GM12892 (cell line): ENCODE data around the gene WDSUB1.

Experiments used
- POLR2A ChIP-seq: IDR thresholded peaks from 2 replicates; pipeline ENCODE4 v1.6.1; 2011; ENCODE audit warnings: low read depth, low read length, control low read depth
- POLR2AphosphoS5 ChIP-seq: IDR thresholded peaks from 2 replicates; pipeline ENCODE4 v1.6.1; 2011; ENCODE audit warnings: low read depth, low read length, control low read depth
- TAF1 ChIP-seq: IDR thresholded peaks from 2 replicates; pipeline ENCODE4 v1.6.1; 2011; ENCODE audit warnings: low read depth, mild to moderate bottlenecking, control low read depth, low read length, borderline replicate concordance

GRCh38 chr2:159252905-159253304 is 33.6 kb downstream of the WDSUB1 start:
- no peak for TF ChIP-seq POLR2AphosphoS5
- TF ChIP-seq POLR2A: no peak
- TF ChIP-seq TAF1: no peak
